BE2C (cell line): Measurements from ENCODE around the gene TRAPPC2.

Source experiments
- DNase-seq: peaks from one replicate; pipeline ENCODE4 v3.0.0-alpha.2; 2020
- H3K27me3 ChIP-seq: fragments of 250-450 bp; sonication (Bioruptor Pico); 2 replicates; pipeline ENCODE4 v1.5.1; 2020; ENCODE audit warnings: mild to moderate bottlenecking
- H3K36me3 ChIP-seq: fragments of 250-450 bp; sonication (Bioruptor Pico); 2 replicates; pipeline ENCODE4 v1.5.1; 2020; ENCODE audit warnings: mild to moderate bottlenecking
- H3K4me1 ChIP-seq: fragments of 250-450 bp; sonication (Bioruptor Pico); 2 replicates; pipeline ENCODE4 v1.5.1; 2020
- H3K4me3 ChIP-seq: 2 replicates; pipeline ENCODE4 v1.5.1; 2011; ENCODE audit warnings: low read depth, low read length
- H3K9me3 ChIP-seq: fragments of 250-450 bp; sonication (Bioruptor Pico); 2 replicates; pipeline ENCODE4 v1.5.1; 2020
- TF ChIP-seq, protein P1 (sequence below): IDR thresholded peaks from 2 replicates; pipeline ENCODE4 v1.5.1; 2012; ENCODE audit warnings: mild to moderate bottlenecking, low read depth, low read length

Gene TRAPPC2

GRCh38 chrX:13699183-13699826 lies 35.1 kb downstream of the TRAPPC2 start:
- Histone ChIP-seq H3K27me3 (no peaks in the 10 kb centered on the region), H3K4me1 (no peaks in the 10 kb centered on the region), H3K4me3 (no peak overlapping the region), H3K36me3 (no peaks in the 10 kb centered on the region), H3K9me3 (no peaks in the 10 kb centered on the region)
- DNase-seq, result no peak
- TF ChIP-seq, protein P1, sequence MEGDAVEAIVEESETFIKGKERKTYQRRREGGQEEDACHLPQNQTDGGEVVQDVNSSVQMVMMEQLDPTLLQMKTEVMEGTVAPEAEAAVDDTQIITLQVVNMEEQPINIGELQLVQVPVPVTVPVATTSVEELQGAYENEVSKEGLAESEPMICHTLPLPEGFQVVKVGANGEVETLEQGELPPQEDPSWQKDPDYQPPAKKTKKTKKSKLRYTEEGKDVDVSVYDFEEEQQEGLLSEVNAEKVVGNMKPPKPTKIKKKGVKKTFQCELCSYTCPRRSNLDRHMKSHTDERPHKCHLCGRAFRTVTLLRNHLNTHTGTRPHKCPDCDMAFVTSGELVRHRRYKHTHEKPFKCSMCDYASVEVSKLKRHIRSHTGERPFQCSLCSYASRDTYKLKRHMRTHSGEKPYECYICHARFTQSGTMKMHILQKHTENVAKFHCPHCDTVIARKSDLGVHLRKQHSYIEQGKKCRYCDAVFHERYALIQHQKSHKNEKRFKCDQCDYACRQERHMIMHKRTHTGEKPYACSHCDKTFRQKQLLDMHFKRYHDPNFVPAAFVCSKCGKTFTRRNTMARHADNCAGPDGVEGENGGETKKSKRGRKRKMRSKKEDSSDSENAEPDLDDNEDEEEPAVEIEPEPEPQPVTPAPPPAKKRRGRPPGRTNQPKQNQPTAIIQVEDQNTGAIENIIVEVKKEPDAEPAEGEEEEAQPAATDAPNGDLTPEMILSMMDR, result no peak

GRCh38 chrX:13698432-13698831 lies 36.0 kb downstream of the TRAPPC2 start:
- no peaks in the 10 kb centered on the region for H3K27me3 ChIP-seq
- DNase-seq, result no peak
- H3K9me3 ChIP-seq, result no peaks in the 10 kb centered on the region
- TF ChIP-seq, protein P1, result no peak
- no peaks in the 10 kb centered on the region for H3K36me3 ChIP-seq
- H3K4me3 ChIP-seq, result no peak overlapping the region
- peaks cover under 1% of the 10 kb centered on the region; the same call in 1 of the 2 replicates for H3K4me1 ChIP-seq

DNA sequence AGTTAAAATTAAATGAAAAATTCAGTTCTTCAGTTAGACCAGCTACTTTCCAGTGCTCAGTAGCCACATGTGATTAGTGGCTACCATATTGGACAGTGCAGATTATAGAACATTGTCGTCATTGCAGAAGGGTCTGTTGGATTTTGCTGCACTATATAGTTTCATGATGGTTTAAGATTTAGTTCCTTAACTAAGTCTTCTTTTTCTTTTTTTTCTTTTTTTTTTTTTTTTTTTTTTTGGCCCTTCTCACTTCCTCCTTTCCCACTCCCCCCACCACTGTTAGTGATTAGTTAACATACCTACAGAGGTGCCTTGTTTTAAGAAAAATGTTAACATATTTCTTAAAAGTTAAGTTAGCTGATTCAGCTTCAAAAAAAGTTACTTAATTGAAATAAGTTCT lies 36.4 kb downstream of the TRAPPC2 start:
- no peak overlapping the region for H3K4me3 ChIP-seq
- no peaks in the 10 kb centered on the region for H3K27me3 ChIP-seq
- TF ChIP-seq, protein P1, result no peak

DNA sequence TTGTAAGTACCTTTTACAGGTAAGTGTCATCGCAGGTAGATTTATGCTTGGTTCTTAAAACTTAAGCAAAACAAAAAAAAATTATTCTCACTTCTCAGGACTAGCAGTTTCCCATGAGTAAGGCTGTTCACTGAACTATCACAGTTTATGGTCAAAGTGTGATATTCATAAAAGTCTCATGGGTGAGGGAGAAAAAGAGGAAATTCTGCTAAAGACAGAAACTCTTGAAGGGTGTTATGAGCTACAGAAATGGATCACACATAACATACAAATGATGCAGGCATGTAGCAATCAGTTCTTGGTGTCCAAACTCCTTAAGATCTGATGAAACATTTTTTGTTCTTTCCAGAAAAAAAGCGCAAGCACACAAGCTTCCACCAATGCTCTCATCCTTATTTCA lies 37.0 kb downstream of the TRAPPC2 start:
- peaks cover 5% of the 10 kb centered on the region; the same call in 1 of the 2 replicates for H3K4me1 ChIP-seq
- no peaks in the 10 kb centered on the region for H3K9me3 ChIP-seq
- no peaks in the 10 kb centered on the region for H3K27me3 ChIP-seq
- TF ChIP-seq, protein P1, result no peak
- DNase-seq, result no peak
- no peak overlapping the region for H3K4me3 ChIP-seq
- H3K36me3 ChIP-seq, result no peaks in the 10 kb centered on the region

More for the DNA sequence above, 36.4 kb downstream of the TRAPPC2 start:
- H3K36me3 ChIP-seq, result no peaks in the 10 kb centered on the region
- H3K9me3 ChIP-seq, result no peaks in the 10 kb centered on the region
- H3K4me1 ChIP-seq, result peaks cover 3% of the 10 kb centered on the region; the same call in 1 of the 2 replicates
- no peak for DNase-seq

GRCh38 chrX:13695601-13696115 lies 38.8 kb downstream of the TRAPPC2 start:
- H3K4me1 ChIP-seq, result peaks cover 5% of the 10 kb centered on the region; the same call in 1 of the 2 replicates
- DNase-seq, result no peak
- H3K27me3 ChIP-seq, result no peaks in the 10 kb centered on the region
- no peak overlapping the region for H3K4me3 ChIP-seq
- no peaks in the 10 kb centered on the region for H3K36me3 ChIP-seq
- TF ChIP-seq, protein P1, result no peak
- no peaks in the 10 kb centered on the region for H3K9me3 ChIP-seq

- TF ChIP-seq, protein P1, result no peak
- Histone ChIP-seq H3K9me3 (no peaks in the 10 kb centered on the region), H3K27me3 (no peaks in the 10 kb centered on the region), H3K4me1 (peaks cover 5% of the 10 kb centered on the region; the same call in 1 of the 2 replicates), H3K4me3 (no peak overlapping the region), H3K36me3 (no peaks in the 10 kb centered on the region)
- DNase-seq, result no peak
Measured at GRCh38 chrX:13694983-13695382, 39.4 kb downstream of the TRAPPC2 start.
